ENCODE measurements around the gene LCP2.

LCP2 gene

GRCh38 chr5:170200876-170201275 is 96.7 kb downstream of the LCP2 start (continued):
- no peak for TF ChIP-seq PRDM2 (tag by site-specific recombination; IDR thresholded peaks at IDR 0.05; ENCODE audit: borderline replicate concordance)
- no peak for TF ChIP-seq ZNF350 (tag by site-specific recombination; IDR thresholded peaks at IDR 0.05)
- no peak for TF ChIP-seq ZEB2 (tag by site-specific recombination; IDR thresholded peaks at IDR 0.05)
- TF ChIP-seq HOXC10 (CRISPR knock-in tag; IDR thresholded peaks at IDR 0.05), result no peak
- no peak for TF ChIP-seq ZNF426 (tag by site-specific recombination; IDR thresholded peaks at IDR 0.05)
- no peak for TF ChIP-seq ZNF513 (tag by site-specific recombination; IDR thresholded peaks at IDR 0.05)
- no peak for TF ChIP-seq ZNF623 (tag by site-specific recombination; IDR thresholded peaks at IDR 0.05)
